Activated naive CD4-positive, alpha-beta T cell (primary cell): ENCODE results near the gene BLOC1S3.
"Not testable (repeated sequence)": the region's sequence is repeated elsewhere in the genome, so short reads cannot be mapped to it uniquely, and the experiment has no call there.

Source experiments
- DNase-seq, 4 experiments: peaks; one replicate each; lab custom pipeline; 2025; lab: John Stamatoyannopoulos, UW

The BLOC1S3 gene

DNA sequence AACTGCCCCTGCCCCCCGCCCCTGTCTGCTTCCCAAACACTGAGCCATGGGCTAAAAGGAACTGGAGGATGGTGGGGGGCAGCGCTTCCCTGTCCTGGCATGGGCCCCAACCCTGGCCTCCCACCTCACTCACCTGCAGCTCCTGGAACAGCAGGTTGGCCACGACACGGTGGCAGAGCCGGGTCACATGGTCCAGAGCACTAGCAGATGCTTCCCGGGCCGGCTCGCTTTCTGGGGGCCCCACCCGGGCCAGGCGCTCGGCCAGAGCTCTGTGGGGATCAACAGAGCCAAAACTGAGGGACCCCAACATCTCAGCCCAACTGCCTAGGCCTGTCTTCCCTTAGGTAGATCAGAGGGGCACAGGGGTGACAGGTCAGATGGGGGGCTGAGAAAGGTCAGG lies 46.1 kb downstream of the BLOC1S3 start:
- no peak for DNase-seq

DNA sequence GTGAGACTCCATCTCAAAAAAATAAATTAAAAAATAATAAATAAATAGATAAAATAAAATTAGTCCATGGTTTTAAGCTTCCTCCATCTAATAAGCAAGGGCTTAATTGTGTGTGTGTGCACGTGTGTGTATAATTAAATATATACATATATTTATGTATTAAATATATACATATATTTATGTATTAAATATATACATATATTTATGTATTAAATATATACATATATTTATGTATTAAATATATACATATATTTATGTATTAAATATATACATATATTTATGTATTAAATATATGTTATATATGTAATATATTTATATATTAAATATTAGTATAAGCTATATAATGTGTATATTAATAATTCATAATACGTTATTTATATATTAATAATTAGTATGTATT lies 50.5 kb downstream of the BLOC1S3 start:
- not testable (repeated sequence) for DNase-seq
